Activated naive CD4-positive, alpha-beta T cell (primary cell): ENCODE measurements around the gene FRMD3.

ENCODE experiments used
- DNase-seq, 4 experiments: peaks; one replicate each; lab custom pipeline; 2025; lab: John Stamatoyannopoulos, UW

FRMD3 gene

DNA sequence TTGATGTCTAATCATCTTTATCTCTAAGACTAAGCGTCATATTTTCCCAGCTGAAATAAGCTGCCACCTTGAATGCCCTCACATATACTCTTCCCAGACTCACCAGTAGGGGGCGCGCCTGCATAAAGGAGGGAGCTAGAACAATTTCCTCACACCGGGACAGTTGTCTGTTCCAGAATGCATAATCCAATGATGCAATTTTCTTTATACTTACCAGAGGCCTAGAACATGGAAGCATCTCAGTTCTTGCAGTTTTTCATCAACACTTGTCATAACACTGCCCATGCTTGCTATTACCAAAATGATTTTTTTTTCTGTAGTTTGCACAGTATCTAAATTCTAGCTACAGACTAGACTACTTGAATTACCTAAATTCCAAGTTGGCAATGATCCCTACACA is 203.9 kb downstream of the FRMD3 start:
- peak; percentile 22 to 44 (median 39) for DNase-seq

DNA sequence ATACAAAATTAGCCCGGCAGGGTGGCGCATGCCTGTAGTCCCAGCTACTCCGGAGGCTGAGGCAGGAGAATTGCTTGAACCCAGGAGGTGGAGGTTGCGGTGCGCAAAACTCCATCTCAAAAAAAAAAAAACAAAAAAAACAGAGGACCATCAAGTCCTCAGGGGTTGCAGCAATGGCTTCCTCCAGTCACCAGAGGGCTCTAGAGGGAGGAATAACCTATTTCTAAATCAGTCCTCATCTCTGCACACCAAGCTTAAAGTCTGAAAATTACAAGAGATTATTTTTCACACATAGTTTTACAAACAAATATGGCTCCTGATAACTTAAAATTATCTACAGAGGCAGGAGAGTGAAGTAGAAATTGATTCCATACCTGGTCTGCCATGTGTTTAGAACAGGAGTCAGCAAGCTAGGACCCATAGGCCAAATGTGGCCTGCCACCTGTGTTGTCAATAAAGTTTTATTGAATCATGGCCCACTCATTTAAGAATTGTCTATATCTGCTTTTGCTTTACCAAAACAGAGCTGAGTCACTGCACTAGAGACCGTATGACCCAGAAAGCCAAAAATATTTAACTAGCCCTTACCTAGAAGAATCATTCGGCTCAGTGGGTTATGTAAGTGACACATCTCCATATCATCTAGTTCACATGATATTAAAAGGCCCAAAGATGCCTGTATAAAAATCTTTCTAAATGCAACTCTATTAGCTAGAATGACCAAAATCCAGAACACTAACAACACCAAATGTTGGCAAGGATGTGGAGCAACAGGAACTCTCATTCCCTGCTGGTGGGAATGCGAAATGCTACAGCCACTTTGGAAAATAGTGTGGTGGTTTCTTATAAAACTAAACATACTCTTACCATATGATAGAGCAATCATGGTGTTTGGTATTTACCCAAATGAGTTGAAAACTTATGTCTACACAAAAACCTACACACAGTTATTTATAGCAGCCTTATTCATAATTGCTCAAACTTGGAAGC is 207.7 kb downstream of the FRMD3 start:
- no peak for DNase-seq

DNA sequence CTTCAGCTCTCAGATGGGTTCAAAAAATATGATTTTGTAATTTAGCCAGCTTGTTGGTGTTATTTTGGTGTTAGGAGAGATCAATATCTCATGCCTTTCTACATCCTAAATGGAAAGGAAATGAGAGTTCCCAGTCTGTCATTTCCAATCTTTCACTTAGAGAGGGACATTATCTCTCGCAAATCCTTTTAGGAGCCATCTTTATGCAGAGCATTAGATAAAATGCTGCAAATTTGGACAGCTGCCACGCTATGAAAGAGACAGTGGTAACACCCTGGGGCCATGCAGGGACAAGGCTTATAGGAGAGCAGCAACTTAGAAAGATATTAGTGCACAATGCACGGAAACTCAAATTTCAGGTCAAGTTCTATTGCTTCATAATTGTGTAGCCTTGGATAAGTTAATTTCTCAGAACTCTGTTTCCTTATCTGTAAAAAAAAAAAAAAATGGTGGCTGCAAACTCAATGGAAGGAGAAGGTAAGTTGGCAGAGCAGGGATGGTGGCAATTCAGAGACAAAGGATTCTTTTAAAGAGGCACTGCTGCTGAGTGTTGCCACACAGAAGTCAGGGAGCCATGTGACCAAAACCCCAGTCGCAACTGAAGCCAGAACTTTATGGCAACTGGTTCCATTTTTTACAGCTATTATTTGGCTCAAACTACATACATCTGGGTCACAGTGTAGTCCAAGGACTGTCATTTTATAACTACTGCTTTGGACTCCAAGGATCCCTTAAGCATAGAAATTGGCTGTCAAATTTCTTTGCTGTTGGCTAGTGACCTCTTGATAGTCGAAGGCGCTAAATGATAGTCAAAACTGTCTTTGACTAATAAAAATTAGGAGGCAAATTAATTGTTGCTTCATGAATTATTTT is 210.2 kb downstream of the FRMD3 start:
- DNase-seq, result no peak

DNA sequence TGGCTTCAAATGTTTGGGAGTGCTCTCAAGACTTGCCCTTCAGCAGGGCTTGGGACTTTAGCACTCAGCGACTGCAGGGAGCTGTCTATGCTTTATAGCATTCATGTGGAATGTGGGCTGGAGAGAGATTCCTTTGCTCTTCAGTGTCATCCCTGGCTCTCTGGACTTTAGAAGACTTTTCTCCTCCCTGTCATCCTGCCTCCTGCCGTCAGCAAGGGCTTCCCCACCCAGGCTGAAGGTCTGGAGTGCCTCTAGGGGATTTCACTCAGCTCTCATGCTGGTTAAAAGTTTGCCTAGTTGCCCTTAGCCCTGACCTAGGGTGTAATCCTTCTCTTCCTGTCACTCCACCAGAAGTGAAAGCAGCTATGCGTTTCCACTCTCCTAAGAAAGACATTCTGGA is 210.9 kb downstream of the FRMD3 start:
- DNase-seq, result no peak

DNA sequence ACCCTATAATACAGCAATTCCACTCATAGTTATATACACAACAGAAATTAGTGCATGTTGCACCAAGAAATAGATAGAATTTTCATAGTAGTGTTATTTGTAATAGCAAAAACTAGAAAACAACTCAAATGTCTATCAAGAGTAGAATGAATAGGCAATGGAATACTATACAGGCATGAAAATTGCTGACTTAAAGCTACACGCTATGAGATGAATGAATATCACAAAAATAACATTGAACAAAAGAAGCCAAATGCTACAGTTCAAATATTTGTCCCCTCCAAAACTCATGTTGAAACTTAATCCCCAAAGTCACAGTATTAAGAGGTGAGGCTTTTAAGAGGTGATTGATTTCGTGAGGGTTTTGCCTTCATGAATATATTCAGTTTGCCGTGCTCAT is 215.1 kb downstream of the FRMD3 start:
- DNase-seq, result no peak

DNA sequence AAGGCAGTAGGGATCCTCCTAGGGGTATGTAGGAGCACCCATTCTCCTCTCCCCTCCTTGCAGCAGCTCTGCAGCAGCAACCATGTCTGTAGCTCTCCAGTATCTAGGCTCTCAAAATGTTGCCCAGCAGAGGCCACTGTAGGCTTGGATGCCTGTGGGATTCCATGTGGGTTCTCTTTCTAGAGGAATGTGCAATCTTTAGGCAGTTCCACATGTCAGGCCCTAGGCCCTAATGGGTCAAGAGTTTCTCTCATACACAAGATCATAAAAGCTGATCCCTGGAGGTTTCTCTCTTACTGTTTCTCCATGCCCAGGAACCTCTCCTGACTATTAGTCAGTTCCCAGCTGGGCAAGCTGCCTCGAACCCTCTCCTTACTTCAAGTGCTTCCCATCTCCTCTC is 215.8 kb downstream of the FRMD3 start:
- no peak for DNase-seq

DNA sequence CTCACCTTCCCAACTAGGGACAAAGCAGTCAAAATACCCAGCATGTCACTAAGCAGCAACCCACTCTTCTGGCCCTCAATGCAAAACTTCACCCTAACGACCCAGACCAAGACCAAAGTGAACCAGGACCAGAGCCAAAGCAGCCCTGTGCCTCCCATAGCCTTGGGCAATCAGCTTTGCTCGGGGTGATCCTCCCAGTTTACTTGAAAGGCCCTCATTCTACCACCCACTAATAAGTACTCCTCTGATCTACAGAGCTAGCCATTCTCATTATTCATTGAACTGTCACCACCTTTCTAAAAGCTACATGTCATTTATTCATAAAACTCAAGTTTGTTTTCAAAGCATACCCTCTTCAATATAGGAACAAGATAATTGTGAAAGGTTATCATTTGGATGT is 221.0 kb downstream of the FRMD3 start:
- no peak for DNase-seq

DNA sequence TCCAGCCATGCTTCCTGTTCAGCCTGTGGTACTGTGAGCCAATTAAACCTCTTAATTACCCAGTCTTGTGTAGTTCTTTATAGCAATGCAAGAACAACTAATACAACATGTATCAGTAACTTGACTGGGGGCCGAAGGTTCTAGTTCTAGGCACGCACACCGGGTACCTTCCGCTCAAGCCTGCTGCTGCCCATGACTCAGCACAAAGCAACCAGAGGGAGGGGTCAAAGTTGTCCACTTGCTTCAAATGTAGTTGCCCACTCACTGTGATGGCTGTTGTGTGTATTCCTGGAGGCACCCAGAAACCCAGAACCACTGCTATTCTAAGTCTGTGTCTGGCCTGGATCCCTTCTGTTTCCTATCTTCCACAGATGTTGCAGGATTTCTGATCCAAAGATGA is 222.6 kb downstream of the FRMD3 start:
- no peak for DNase-seq

DNA sequence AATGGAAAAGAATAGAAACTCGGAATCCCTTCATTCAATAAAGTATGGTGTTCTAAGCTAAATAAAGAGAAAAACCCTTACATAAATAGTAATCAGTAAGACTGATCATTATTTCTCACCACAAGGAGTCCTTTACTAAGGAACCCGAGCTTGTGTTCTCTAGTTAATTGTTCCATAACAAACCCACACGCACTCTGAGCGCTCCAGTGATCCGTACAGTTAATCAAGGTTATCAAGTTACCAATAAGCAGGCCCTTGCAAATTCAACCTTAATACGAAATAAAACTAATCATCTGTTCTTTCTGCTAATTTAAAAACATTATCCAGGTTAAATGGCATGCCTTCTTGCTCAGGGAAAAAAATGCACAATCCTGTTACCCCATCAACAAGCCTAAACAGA is 224.4 kb downstream of the FRMD3 start:
- no peak for DNase-seq

DNA sequence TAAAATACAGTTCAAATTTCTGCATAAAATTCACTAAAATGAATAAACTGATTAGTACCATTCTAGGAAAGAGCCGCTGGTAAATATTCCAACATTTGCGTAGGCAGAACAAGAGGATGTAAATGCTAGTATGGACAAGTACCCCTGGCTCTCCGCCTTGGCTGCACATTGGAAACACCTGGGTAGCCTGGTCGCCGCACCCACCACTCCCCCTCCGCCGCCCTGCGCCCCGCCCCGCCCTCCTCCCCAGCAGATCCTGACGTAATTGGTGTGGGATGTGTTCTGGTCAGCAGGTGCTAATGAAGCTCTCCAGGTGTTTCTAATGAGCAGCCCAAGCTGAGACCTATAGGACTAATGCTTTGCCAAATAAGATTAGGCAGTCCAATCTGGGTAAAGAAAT is 225.7 kb downstream of the FRMD3 start:
- DNase-seq, result no peak

DNA sequence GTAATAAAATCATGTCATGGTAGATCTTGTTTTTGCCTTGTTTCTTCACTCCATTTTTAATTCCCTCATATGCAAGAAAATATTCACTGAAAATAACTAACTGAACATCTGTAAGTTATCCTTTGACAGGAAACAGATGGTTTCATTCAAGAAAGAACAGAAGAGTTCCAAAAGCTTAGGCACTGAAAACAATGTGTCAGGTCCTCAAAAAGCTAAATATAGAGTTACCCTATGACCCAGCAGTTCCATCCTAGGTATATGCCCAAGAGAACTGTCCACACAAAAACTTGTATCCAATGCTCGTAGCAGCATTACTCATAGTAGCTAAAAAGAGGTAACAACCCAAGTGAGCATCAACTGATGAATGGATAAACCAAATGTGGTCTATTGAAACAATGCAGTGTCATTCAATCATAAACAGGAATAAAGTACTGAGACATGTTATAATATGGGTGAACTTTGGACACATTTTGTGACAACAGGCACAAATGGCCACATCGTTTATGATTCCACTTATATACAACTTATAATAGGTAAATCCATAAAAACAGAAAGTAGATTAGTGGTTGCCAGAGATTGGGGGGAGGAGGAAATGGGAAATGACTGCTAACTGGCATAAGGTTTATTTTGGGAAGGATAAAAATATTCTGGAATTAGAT is 231.0 kb downstream of the FRMD3 start:
- DNase-seq, result no peak

DNA sequence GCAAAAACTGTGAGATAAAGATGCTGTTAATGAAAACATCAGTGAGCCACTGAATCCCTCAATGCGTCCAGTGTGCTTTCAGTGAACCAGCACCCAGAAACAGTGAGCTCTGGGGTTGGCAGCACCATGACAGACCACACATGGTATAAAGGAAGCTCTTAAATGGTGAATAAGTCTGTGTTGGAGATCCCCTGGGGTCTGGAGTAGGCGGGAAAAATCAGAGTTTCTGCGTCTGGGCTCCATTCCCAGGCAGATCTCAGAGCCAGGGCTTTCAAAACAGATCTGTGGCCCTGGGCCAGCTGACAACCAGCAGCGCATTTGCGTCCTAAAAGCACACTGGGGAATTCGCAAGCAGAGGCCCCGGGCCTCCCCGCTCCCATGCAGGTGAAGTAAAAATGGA is 233.5 kb downstream of the FRMD3 start:
- no peak for DNase-seq

DNA sequence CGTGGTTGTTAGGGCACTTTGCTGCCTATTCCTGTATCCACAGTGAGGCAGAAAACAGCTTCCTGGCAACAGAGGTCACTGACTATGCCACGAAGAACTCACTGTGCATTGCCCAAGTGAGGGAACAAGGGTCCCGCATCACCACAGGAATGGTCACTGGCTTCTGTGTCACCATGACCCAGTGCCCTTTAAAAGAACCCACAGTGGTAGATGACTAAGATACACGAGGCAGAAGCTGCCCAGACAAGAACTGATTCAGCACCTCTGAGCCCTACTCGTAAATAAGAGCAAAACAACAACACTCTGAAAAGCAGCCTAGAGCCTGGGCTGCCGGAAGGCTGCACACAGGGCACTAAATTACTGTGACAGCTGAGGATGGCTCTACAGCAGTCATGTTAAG is 238.6 kb downstream of the FRMD3 start:
- DNase-seq, result no peak

DNA sequence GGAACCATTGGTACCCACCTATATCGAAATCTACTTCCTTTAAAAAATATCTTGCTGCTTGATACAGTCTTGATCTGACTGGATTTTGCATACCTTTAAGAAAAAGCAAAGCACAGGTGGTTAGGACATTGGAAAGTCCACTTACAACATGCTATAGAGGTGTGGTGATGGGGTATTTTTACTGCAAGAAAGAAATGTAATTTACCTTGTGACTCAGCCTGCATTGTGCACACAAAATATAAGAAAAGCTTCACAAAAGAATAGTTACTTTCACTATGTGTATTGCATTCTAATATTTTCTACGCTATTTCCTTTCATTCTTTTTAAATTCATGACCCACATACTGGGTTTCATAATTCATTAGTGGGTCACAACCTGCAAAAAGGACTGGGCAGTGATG is 239.1 kb downstream of the FRMD3 start:
- no peak for DNase-seq

DNA sequence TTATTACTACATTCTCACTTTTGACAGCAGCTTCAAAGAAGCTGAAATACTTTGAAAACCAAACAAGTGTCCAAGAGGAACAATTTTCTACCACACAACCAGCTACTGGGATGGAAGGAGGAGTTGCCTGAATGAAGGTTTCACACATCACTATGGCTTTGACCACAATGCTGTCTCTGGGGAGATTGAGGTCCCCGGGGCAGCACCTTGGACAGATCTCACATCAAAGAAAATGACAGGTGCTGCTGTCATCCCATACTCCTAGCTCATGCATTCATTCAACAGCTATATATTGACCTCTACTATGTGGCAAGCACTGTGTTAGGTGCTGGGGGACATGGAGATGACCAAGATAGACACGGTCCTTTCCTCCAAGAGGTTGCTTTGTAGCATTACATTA is 242.1 kb downstream of the FRMD3 start:
- no peak for DNase-seq

DNA sequence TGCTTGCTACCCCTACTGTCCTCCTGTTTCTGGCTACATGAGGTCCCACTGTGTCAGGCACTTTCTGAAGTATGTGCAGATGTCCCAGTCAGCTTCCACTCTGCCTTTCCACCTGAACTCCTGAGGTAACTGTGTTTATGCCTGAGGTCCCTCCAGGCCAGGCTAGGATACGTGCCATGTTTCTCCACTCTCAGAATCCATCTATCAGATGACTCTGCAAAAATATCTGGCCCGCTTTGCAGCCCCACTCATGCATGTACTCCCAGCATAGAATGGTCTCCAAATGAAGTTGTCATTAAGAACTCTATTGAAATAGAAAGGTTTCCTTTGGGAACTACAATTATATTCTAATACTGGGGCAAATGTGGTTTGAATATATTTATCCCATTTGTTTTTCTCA is 243.4 kb downstream of the FRMD3 start:
- no peak for DNase-seq

DNA sequence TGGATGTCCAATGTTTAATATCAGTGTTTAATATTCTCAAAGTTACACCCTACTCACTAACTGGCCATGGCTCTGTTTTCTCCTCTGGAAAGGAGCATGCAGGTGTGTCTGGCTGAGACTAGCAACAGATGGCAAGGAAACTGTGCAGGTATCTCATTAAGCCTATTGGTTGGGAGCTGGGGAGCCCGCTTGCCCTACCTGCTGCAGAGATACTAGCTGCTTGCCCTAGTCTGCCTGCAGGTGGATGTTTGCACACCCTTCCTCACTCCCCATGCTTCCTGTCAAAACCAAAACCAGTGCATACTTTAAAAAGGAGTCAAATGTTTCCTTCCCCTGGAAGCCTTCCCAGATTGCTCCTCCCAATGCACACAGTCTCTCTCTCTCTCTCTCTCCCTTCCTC is 247.0 kb downstream of the FRMD3 start:
- DNase-seq, result no peak

DNA sequence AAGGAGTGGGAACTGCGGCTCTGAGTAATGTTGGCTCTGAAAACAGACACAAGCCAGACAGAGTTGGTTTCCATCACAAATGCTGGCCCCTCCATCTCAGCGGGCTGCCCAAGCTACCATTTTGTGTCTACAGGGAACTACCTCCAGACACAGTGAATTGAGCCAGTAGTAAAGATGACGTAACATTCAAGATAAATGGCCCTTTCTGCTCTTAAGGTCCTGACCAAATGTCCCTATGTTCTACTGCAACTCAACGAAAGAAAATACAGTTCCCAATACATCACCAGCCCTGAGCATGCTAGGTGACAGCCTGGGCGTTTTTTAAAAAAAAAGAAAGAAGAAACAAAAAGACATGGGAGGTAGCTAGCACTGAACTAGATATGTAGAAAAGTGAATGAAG is 247.5 kb downstream of the FRMD3 start:
- DNase-seq, result no peak

DNA sequence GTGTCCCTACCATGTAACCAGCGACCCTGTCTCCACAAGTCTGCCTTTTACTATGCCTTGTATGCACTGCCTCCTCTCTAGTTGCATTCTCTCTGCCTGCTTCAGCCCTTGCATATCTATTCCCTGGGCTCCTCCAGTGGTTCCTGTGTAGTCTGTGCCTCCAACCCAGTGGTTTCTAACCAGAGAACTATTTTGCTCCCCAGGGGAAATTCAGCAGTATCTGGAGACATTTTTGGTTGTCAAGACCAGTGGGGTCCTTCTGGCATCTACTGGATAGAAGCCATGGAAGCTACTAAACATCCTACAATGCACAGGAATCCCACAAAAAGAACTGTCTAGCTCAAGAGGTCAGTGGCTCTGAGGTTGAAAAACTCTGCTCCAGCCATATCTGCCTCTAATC is 251.2 kb downstream of the FRMD3 start:
- no peak for DNase-seq

DNA sequence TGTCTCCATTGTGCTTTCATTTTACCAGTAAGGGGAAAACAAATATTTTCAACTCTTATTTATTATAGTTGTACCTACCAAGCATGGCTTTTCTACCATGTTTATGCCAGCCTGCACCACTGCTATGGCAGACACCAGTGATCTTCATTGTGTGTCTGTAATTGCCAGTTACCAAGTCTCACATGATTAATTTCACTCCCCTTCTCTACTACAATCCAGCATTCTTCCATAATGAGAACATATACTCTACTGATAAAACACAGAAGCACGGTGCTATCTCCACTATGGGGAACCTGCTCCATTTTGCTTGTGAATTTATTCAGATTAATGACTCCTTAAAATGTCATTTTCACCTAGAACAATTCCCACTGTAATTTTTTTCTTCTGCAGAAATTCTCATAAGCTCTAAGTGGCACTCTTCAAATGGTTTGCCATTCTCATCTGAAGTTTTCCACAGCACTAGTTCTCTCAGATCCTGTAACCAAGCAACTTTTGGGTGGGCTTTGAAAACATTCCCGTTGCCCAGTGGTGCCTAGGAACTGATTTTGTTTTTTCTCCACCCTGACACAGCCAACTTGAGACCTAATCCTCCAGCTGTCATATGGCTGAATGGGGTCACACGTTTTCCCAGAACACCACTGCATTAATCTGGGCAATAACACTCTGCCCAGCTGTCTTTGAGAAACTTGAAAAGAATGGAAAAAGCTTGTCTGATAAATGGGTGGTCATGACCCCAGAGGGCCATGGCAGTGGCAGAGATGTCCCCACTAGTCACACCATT is 252.6 kb downstream of the FRMD3 start:
- no peak for DNase-seq

DNA sequence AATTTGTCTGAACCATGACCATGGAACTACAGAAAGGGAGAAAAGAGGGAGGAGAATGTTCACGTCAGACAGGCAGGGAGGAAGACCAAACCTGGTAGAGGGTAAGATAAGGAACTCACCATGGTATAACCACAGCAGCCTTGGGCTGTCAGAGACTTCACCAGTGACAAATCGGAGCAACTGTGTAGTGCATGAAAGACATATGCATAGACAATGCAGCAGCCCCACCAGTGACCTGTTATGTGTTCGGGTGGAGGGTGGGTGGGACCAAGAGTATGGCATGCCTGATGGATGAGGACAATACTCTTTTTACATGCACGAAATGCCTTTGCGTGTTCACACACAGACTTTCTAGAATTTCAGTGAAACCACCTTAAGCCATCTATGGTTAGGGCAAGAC is 253.5 kb downstream of the FRMD3 start:
- no peak for DNase-seq

DNA sequence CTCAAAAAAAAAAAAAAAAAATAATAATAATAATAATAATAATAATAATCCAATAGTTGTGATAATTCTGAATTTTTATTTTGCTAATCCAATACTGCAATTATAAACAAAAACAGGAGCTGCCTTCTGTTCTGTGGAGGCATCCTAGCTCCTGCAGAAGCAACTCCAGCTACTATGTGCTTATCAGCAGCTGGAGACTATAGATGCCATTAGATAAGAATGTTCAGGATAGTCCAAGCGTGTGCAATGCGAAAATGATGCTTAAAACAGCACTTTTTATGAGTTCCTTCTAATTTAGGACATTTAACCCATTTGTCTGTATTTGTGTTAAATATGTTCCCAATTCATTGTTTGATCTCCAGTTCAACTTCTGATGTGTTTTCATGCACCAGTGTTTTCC is 254.7 kb downstream of the FRMD3 start:
- no peak for DNase-seq
